ENCODE measurements around the gene MNX1.

Gene MNX1

DNA sequence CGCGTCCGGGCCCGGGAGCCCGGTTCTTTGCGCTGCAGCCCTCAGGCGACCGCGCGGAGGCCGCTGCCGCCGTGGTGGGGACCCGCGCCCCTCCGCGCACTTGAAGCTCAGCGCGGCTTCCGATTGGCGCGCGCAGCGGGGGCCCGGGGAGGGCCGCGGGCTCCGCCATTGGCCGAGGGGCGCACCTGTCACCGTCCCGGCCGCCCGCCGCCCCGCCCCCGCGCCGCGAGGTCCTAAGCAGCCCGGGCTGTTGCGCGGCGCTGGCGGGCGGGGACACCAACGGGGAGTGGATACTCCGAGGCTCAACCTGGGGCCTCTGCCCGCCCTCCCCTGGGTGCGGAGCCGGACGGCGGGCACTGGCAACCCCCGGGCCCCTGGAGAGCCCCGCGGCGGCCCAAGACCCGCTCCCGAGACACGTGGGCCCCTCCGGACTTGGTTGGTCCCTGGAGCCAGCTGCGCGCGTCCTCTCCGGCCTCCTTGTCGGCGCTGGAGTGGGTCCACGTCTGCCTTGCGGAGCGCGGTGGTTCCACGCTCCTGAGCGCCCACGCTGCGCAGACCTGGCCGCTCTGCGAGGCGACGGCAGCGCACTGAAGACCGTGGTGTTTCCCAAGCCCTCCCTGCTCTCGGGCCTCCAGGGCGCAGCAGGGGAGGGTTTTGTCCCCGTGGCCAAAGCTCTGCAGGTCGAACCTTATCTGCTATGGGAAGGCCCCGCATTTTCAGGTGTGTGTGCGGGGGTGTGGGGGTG lies at the start of gene MNX1:
TSS of gene MNX1 (minus strand) at position 76 of the 745 bp plus-strand sequence. CDS start 313 bp downstream, outside the sequence.
- peak; percentile 74 to 90 for DNase-seq

DNA sequence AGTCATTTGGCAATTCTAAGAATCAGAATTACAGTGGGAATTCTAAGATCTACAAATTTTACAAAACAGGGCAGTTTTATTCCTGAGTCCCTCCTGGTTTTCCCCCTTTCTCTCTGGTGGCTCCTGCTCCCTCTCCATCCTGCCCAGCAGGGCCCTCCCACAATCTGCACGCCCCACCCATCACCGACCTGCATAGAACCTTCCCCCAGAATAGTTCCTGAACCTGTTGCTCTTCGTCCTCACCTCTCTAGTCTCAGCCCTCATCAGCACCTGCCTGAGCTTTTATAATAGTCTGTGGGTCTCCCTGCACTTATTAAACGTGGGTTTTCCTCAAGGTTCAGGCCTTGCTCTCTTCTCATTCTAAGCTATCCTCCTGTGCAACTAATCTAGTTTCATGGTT lies 49.1 kb upstream of the MNX1 start:
- no peak for DNase-seq

DNA sequence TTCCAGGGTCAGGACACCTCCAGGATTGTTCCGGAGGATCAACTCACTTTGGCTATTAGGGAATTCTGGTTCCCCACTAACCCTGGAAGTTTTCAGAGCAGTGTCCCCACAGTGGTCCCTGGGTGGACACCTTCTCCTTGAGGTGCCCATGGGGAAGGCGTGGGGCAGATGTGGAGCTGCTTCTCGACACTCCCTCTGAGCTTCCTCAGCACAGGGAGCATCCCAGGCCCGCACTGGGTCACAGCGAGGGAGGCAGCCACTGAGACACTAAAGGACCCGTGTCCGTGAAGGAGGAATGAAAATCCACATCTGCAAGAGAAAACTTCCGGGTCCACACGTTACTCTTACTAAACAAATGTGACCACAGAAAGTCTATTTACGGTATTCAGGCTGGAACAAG lies 48.2 kb upstream of the MNX1 start:
- no peak for DNase-seq

DNA sequence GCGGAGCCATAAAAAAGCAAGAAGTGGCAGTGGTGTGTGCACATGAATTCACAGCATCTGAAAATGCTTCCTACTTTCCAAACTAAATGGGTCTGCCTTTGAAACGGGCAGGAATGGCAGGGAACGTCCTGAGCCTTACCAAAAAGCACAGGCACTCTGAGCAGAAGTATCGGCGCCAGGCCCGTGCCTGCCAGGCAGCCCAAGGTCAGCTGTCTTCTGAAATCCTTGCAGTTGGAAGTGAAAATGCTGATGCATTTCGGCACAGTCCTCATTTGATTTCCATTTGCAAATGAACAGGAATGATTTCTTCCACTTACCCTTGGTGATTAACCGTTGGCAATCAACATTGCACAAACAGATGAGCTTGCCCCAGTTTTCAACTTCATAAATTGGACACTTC lies 47.6 kb upstream of the MNX1 start:
- DNase-seq = no peak

DNA sequence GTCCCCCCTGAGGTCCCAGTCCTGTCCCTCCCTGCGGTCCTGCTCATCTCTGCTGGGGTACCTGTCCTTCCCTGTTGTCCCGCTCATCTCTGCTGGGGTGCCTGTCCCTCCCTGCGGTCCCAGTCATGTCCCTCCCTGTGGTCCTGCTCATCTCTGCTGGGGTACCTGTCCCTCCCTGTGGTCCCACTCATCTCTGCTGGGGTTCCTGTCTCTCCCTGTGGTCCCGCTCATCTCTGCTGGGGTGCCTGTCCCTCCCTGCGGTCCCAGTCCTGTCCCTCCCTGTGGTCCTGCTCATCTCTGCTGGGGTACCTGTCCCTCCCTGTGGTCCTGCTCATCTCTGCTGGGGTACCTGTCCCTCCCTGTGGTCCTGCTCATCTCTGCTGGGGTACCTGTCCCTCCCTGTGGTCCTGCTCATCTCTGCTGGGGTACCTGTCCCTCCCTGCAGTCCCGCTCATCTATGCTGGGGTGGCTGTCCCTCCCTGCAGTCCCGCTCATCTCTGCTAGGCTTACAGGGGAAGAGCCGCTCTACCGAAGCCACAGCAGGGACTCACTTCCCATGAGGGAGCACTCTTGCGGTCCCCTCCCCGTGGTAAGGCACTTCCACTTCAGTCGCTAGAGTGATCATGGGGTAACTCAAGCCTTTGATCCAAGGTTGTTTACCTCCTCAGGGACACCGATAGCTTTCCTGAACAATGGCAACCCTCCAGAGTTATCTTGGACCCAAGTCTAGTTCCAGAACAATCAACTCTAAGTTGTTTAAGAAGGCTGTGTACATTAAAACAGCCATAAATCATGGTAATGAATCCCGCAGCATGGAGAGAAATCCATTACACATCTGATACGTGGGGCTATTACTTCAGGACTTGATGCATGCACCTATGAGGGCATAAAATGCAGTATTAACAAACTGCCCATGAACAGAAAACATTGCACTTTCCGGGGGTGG lies 46.8 kb upstream of the MNX1 start:
- no peak for DNase-seq

DNA sequence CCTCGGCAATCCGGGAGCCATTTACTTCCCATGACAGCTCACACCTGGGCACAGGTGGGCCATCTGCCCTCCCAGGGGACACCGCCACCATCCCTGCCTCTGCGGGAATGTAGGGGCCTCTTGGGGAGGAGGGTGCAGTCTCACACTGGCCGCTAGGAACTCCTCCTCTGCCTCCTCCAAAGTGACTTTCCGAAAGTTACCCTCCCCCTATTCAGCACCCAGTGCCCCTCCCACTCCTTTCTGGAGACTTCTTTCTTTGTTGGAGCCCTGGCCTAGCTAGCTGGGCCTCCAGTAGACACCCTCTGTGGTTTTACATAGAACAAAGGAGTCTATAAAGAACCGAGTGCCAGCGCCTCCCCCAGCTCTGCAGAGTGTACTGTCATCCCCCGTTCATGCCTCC lies 45.8 kb upstream of the MNX1 start:
- DNase-seq = no peak

DNA sequence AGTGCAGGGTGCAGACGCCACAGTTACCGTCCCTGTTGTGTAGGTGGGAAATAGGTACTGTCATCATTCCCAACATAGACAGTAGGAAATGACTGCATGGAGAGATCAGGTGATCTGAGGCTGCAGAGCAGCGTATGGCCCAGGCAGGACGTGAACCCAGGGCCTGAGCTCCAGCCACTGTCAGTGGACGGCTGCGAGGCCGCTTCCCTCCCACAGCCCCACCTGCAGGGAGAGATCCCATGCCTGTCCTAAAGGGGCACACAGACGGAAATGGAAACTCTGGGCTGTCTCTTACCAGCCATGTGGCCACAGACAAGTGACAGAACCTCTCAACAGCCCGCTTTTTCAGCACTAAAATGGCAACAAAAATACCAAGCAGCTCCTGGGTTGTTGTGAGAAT lies 44.5 kb upstream of the MNX1 start:
- no peak for DNase-seq

DNA sequence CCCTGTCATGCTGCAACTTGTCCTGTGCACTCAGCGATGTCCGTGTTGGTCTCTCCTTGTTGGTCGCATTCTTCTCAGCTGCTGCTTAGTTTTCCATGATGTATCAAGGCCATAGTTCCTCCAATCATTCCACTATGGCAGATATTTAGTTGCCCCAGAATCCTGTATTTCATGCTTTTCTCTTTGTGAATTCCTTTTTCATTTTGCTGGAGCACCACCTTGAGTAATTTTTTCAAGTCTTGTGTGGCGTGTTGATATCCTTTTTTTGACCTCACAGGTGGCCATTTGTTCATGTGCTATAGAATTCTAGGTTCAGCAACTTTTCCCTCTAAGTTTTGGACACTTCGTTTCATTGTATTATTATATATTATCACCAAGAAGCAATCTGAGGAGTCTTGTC lies 42.7 kb upstream of the MNX1 start:
- DNase-seq = no peak

DNA sequence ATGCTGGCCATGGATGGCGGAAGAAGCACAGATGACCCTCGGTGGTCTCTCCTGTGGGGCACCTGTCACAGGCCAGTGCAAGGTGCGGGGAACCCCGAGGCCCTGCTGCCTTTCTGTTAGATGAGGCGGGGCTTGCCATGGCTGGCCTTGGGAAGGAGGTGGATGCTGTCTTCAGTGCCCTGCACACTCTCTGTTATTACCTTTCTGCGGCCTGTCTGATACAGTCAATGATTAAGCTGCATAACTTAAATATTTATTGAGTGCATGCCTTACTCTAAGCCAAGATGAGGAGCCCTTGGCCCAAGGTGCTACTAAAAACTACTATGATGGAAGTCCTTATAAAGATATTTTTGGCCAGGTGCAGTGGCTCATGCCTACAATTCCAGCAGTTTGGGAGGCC lies 36.7 kb upstream of the MNX1 start:
- DNase-seq = no peak

DNA sequence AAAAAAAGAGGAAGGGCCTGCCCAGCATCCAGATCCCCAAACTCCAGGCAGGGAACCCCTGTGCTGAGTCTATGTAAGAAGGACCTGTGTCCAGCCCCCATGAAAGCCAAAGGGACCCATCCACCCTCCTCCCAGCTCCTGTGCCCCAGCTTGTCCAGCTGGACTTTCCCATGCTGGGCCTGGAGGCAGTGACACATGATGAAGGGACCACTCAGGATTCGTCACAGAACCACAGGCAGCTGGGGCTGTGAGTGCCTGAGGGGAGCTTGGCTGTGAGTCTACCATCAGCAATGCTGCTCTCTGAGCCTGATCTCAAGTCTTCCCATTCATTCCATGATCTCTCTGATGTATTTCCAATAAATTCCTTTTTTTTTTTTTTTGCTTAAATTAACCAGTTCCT lies 36.2 kb upstream of the MNX1 start:
- DNase-seq = no peak

DNA sequence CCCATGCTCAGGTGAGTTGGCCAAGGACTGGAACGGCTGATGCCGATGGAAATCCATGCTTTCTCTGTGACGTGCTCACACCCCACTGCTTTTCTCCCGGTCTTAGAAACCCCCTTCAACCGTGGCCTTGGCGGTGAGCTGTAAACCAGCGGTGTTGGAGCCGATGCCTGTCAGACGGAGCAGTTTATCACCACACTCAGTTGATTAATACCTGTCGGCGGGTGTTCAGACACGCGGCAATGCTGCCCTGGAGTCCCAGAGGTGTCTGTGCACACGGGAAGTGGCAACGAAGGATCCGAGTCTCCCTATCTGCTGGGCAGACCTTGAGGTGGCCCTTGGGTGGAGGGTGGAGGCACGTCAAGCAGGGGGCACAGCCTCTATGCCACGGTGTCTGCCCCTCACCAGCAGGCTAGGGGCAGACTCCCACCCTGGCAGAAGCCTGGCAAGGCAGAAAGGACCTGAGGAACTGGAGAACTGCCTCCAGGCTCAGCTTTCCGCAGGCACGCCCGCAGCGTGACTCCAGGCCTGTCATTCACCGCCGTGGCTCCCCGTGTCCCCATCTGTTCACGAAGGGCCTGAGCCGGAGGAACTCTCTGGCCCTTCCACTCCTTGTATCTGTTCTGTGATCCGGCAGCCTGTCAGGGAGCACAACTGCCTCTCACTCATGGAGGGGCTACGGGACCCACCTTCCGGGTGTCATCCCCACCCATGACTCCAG lies 34.6 kb upstream of the MNX1 start:
- no peak for DNase-seq

DNA sequence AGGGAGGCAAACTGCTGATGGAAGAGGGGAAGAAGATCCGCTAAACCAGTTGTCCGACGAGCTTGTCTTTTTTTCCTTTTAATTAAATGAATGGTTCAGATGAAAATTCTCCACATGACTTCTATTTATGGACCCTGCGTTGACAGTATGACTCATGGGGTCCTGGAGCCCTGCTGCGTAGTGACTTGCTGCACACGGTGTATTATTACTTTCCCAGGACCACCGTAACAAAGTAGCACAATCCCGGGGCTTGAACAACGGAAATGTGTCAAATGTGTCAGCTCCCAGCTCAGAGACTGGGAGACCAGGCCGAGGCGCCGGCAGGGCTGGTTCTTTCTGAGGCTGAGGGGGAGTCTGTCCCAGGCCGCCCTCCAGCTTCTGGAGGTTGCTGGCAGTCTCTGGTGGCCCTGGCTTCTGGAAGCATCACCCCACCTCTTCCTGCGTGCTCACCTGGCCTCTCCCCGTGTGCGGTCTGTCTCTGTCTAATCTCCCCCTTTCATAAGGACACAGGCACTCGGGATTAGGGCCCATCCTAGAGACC lies 33.8 kb upstream of the MNX1 start:
- no peak for DNase-seq

DNA sequence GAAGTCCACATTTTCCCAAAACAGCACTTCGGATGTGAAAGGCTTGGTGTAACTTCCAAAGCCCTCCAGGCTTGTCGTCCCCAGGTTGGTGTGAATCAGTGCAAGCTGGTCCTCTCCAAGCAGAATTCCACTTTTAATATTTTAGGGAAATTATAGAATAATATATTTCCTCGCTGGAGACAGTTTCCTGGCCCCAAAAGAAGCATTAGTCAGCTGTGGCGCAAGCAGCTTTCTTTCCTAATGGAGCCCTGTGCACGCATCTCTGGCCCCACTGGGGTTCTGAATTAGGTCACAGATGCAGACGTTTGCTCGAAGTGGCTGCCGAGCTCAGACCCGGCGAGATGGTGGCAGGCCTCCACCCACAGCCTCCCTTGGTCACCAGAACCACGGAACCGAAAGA lies 33.3 kb upstream of the MNX1 start:
- no peak for DNase-seq

DNA sequence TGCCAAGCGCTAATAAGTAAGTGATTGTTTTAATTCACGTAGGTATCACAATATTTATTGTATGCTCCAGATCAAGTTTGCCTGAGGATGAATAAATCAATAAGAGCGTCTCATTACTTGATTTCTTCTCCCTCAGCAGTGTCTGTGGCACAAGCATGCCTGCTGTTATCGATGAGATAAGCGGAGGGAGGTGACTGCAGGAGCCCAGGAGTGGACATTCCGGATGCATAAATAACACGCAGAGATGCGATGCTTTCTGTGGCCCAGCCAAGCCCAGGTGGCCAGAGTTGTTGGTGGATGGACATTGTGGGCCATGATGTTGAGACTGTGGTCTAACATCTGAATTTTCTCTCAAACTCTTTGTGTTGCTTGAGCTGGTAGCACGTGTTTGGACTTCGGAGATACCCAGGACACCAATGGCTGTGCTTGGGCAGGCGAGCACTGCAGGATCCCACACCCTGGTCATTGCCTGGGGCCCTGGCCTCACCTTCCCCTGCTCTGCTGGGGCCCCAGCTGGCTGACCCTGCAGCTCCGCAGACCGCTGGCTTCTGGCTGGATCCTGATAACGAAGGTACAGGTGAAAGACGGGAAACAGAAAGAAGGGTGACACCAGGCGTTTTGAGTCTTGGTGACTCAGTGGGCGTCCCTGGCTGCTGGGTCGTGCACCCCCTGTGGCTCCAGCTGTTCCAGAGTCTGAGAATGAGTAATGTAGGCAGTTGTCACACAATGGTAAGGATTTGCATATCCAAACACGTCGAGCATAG lies 31.2 kb upstream of the MNX1 start:
- no peak for DNase-seq

DNA sequence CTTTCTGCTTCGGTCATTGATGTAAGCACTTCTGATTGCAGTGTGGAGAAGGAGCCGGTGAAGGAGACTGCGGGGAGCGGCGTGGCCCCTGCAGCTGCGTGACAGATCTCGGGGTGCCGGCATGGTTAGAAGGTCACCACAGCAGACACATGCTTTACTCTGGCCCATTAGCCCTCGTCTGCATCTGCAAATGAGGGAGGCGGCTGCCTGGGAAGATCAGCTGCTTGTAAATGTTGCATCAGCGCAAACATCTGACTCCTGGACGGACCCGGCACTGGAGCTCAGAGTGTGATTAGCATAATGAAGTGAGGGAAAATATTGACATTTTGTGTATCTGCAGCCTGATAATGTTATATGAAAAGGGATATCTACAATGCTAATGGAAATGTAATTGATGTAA lies 30.5 kb upstream of the MNX1 start:
- no peak for DNase-seq

DNA sequence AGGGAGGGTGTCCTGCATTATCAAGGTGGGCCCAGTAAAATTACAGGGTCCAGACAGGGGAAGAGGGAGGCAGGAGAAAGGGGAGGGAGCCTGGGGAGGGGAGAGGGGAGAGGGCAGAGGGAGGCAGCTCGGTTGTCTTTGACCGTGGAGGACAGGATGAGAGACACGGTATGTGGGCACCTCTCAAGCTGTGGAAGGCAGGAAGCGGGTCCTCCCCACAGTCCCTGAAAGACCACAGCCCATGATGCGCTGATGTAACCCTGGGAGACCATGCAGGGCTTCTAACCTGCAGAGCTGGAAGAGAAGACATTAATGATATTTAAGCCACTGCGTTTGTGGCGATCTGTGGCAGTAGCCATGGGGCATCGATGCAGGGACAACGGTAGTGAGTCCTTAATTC lies 27.2 kb upstream of the MNX1 start:
- DNase-seq = no peak

DNA sequence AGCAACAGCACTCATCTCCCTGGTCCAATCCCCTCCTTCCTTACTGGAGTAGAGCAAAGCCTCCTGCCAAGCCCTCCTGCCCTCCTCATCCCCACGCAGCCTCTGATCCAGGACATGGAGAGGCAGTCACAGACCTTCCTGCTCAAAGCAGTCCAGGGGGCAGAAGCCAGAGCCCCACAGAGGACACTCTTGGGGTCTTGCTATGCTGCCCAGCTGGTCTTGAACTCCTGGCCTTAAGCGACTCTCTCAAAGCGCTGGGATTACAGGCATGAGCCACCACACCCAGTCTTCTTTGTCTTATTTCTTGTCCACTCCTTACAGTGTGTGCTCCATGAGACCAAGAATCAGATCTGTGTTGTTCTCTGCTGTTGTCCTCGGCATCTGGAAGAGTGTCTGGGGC lies 26.6 kb upstream of the MNX1 start:
- no peak for DNase-seq

DNA sequence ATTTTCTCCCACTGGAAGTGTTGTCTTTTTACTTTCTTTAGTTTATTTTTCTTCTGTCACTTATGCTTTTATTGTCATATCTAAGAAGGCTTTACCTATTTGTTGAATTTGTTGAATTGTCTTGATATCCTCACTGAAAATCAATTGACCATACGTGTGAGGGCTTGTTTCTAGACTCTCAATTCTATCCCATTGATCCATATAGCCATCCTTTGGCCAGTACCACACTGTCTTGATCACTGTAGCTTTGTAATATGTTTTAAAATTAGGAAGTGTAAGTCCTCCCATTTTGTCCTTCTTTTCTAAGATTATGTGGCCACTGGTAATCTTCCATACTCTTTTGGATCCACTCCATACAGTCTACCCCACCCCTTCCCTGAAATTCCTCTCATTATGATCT lies 25.5 kb upstream of the MNX1 start:
- no peak for DNase-seq

DNA sequence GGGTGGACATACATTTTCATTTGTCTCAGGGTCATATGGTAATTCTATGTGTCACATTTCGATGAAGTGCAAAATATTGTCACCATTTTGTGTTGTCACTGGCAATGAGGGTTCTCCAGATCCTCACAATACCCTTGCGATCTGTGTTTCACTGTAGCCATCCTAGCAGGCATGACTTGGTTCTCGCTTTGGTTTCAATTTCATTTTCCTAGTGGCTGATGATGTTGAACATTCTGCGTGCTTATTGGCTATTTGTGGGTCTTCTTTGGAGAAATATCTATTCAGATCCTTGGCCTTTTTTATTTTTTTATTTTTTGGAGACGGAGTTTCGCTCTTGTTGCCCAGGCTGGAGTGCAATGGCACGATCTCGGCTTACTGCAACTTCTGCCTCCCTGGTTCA lies 24.8 kb upstream of the MNX1 start:
- no peak for DNase-seq

DNA sequence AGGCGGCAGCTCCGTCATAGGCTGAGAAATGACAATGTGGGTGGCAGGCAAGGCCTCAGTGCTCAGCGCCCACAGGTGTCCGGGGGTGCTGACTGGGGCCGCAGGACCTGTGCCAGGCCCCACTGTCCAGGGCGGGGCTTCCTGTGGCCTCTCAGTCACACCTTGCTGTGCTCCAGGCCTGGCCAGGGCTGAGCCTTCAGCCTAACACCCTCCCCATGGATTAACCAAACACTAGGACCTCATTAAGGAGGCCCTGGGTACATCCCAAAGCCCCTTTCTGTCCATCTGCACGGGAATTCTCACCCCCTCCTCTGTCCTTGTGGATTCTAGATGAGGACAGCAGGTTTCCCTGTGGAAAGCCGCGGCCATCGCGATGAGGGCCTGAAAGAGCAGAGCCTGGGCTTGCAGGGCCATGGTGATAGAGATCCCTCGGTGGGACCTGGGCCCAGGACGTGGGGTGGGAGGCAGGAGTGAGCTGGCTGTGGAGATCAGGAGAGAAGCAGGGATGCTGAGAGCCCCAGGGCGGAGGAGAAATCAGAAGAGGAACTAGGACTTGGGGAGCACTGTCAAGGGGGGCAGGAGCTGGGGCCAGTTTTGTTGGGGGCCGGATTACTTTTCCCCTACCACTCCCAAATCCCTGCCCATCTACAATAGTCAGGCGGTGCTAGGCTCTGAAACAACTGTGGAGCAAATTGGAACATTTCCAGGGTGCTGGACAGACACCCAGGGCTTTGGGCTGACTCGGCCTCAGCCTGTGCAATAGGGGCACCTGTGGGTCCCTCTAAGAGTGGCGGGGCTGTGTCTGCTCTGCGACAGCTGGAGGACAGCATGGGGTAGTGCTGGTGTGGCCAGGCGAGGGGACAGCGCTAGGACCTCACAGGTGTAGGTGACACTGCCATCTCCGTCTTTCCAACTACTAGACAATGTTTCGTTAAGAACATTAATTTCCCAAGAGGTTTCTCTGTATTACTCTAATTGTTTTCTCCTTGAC lies 23.3 kb upstream of the MNX1 start:
- no peak for DNase-seq

All from NCI-H524 (cell line).